ENCODE data around the gene MADCAM1. TPM values are rescaled to one million over a fixed set of nuclear protein-coding genes. Genes with fewer than 3 reads are reported as not detected.

Gene MADCAM1
- total and polyA plus RNA-seq, 9 donors = 0.11 to 0.90 (median 0.42) TPM; not detected in 2

DNA sequence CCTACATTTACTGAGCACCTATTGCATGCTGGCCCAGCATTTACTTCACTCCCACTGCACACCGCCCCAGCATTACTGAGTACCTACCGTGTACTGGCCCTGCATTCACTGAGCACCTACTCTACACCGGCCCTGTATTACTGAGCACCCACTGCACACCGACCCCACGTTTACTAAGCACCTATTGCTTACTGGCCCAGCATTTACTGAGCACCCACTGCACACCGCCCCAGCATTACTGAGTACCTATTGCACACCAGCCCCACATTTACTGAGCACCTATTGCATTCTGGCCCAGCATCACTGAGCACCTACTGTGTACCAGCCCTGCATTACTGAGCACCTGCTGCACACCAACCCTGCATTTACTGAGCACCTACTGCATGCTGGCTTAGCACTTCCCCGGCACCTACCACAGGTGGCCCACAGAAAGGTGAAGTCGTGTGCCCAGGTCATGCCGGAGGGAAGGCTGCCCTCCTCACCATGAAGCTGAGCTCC is 17.9 kb downstream of the MADCAM1 start:
- WGBS, 3 donors = 93 to 96% (median 94%) methylated on average over 9 of the region's 9 CpGs
- no peak for TF ChIP-seq EP300 (IDR thresholded peaks at IDR 0.05)
- no peak for TF ChIP-seq POLR2A (IDR thresholded peaks at IDR 0.05)
- TF ChIP-seq, protein P1, sequence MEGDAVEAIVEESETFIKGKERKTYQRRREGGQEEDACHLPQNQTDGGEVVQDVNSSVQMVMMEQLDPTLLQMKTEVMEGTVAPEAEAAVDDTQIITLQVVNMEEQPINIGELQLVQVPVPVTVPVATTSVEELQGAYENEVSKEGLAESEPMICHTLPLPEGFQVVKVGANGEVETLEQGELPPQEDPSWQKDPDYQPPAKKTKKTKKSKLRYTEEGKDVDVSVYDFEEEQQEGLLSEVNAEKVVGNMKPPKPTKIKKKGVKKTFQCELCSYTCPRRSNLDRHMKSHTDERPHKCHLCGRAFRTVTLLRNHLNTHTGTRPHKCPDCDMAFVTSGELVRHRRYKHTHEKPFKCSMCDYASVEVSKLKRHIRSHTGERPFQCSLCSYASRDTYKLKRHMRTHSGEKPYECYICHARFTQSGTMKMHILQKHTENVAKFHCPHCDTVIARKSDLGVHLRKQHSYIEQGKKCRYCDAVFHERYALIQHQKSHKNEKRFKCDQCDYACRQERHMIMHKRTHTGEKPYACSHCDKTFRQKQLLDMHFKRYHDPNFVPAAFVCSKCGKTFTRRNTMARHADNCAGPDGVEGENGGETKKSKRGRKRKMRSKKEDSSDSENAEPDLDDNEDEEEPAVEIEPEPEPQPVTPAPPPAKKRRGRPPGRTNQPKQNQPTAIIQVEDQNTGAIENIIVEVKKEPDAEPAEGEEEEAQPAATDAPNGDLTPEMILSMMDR (IDR thresholded peaks at IDR 0.05) = no peak
- H3K4me3 ChIP-seq = no peak overlapping the region
- H3K27me3 ChIP-seq = no peaks in the 10 kb centered on the region
- no peaks in the 10 kb centered on the region for H3K9me3 ChIP-seq
- H3K36me3 ChIP-seq = no peaks in the 10 kb centered on the region
- H3K4me1 ChIP-seq (ENCODE audit: insufficient read depth) = no peaks in the 10 kb centered on the region
- no peak for DNase-seq
- intact Hi-C loops (cut with DNase I) = no loop called here
- H3K27ac ChIP-seq = no peak overlapping the region

DNA sequence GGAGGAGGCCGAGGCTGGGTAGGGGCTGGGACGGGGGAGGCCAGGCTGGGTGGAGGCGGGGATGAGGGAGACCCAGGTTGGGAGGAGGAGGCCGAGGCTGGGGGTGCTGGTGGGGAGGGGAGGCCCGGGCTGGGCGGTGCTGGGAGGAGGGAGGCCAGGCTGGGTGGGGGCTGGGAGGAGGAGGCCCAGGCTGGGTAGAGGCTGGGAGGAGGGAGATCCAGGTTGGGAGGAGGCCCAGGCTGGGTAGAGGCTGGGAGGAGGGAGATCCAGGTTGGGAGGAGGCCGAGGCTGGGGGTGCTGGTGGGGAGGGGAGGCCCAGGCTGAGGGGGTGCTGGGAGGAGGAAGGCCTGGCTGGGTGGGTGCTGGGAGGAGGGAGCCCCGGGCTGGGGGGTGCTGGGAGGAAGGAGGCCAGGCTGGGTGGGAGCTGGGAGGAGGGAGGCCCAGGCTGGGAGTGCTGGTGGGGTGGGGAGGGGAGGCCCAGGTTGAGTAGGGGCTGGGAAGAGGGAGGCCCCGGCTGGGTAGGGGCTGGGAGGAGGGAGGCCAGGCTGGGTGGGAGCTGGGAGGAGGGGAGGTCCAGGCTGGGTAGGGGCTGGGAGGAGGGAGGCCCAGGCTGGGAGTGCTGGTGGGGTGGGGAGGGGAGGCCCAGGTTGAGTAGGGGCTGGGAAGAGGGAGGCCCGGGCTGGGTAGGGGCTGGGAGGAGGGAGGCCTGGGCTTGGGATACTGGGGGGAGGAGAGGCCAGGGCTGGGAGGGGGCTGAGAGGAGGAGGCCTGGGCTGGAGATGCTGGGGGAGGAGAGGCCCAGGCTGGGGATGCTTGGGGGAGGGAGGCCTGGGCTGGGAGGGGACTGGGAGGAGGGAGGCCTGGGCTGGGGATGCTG is 21.7 kb downstream of the MADCAM1 start:
- Histone ChIP-seq H3K9me3 (no peaks in the 10 kb centered on the region), H3K27ac (no peak overlapping the region), H3K27me3 (no peaks in the 10 kb centered on the region), H3K4me3 (no peak overlapping the region), H3K36me3 (no peaks in the 10 kb centered on the region), H3K4me1 (ENCODE audit: insufficient read depth) (no peaks in the 10 kb centered on the region)
- 50 to 59% (median 54%) methylated on average over 9 to 10 of the region's 10 CpGs for WGBS, 3 donors
- peak in 3 of 5 donors; percentile 28 to 68 (median 60) for DNase-seq
- intact Hi-C loops (cut with DNase I) = no loop called here
- TF ChIP-seq, protein P1 (IDR thresholded peaks at IDR 0.05) = no peak
- no peak for TF ChIP-seq EP300 (IDR thresholded peaks at IDR 0.05)
- no peak for TF ChIP-seq POLR2A (IDR thresholded peaks at IDR 0.05)

DNA sequence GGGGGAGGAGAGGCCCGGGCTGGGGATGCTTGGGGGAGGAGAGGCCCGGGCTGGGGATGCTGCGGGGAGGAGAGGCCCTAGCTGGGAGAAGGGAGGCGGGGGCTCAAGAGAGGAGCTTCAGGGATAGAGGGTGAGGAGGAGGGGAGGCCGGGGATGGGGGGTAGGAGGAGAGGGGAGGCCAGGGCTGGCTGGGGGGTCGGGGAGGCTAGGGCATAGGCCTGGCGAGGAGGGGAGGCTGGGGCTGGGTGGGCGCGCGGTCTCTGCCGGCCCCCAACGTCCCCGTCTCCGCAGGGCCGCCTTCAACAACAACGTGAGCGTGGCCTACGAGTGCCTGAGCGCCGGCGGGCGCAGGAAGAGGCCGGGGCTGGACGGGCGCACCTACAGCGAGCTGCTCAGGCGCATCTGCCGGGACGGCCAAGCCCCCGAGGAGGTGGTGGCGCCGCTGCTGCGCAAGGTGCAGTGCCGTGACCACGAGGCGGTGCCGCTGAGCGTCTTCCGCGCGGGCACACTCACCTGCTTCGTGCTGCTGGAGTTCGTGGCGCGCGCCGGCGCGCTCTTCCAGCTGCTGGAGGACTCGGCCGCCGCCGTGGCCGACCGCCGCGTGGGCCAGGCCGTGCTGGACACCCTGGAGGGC is 22.4 kb downstream of the MADCAM1 start:
- no peaks in the 10 kb centered on the region for H3K36me3 ChIP-seq
- no peaks in the 10 kb centered on the region for H3K9me3 ChIP-seq
- DNase-seq = peak in 1 of 5 donors; percentile 66
- no peaks in the 10 kb centered on the region for H3K4me1 ChIP-seq (ENCODE audit: insufficient read depth)
- no peak for TF ChIP-seq POLR2A (IDR thresholded peaks at IDR 0.05)
- TF ChIP-seq, protein P1 (IDR thresholded peaks at IDR 0.05) = no peak
- no peak for TF ChIP-seq EP300 (IDR thresholded peaks at IDR 0.05)
- no peaks in the 10 kb centered on the region for H3K27me3 ChIP-seq
- intact Hi-C loops (cut with DNase I) = no loop called here
- H3K4me3 ChIP-seq = no peak overlapping the region
- no peak overlapping the region for H3K27ac ChIP-seq
- 38 to 54% (median 53%) methylated on average over 40 to 58 of the region's 58 CpGs for WGBS, 3 donors

DNA sequence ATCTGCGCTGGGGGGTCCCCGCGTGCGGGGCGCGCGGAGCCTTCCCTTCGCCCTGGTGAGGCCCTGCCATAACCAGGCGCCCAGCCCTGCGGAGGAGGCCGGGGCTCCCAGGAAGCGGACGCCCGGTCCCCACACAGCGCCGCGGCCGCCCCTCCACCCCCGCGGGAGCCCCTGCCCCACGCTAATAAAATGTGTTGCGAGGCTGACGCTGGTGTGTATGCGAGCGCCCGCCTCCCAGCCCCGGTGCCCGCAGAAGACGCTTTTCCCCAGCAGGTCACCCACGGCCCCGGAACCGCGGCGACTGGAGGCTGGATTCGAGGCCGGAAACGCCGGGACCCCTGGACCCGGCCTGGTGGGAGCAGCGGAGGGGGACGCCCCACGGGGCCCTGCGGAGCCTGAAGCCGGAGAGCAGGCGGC is 23.2 kb downstream of the MADCAM1 start:
- Histone ChIP-seq H3K4me3 (no peak overlapping the region), H3K27ac (no peak overlapping the region), H3K36me3 (no peaks in the 10 kb centered on the region), H3K9me3 (no peaks in the 10 kb centered on the region), H3K4me1 (ENCODE audit: insufficient read depth) (no peaks in the 10 kb centered on the region), H3K27me3 (no peaks in the 10 kb centered on the region)
- TF ChIP-seq, protein P1 (IDR thresholded peaks at IDR 0.05) = no peak
- TF ChIP-seq EP300 (IDR thresholded peaks at IDR 0.05) = no peak
- TF ChIP-seq POLR2A (IDR thresholded peaks at IDR 0.05) = no peak
- WGBS, 3 donors = 85 to 91% (median 90%) methylated on average over 26 to 45 of the region's 45 CpGs
- intact Hi-C loops (cut with DNase I) = no loop called here
- no peak for DNase-seq

Data from ovary (tissue), 9 donors.